ENCODE results near the gene DOK5.

GRCh38 chr20:54474046-54474445 is 1.3 kb upstream of the DOK5 start:
- TF ChIP-seq POLR2A (IDR thresholded peaks at IDR 0.05; ENCODE audit: low read depth, low read length) (no peak), ZNF384 (IDR thresholded peaks at IDR 0.05; ENCODE audit: borderline replicate concordance, low read depth, low read length) (no peak), GABPA (IDR thresholded peaks at IDR 0.05; ENCODE audit: low read depth) (no peak), PBX3 (IDR thresholded peaks at IDR 0.05; ENCODE audit: insufficient replicate concordance, low read depth, low read length) (no peak), SRF (IDR thresholded peaks at IDR 0.05; ENCODE audit: low read depth in 2 of 2, low read length in 2 of 2) (no peak), HDAC6 (IDR thresholded peaks at IDR 0.05; ENCODE audit: unreplicated experiment) (no peak), CTCF (IDR thresholded peaks at IDR 0.05 in 2 of 3, conservative IDR thresholded peaks at IDR 0.05 in 1 of 3; ENCODE audit: control insufficient read depth in 2 of 3, extremely low read depth in 1 of 3, insufficient read depth in 1 of 3, low read depth in 3 of 3, low read length in 3 of 3) (no peak)
